GM12873 (cell line): ENCODE results near the gene DCST2.

Experiments used
- TF ChIP-seq, protein P1 (sequence below): IDR thresholded peaks from 2 replicates; pipeline ENCODE4 v1.5.1; 2012; ENCODE audit warnings: low read depth, mild to moderate bottlenecking, moderate library complexity, low read length, control low read depth; ENCODE audit not compliant: insufficient read depth; ENCODE audit errors: missing control alignments

DCST2 gene

DNA sequence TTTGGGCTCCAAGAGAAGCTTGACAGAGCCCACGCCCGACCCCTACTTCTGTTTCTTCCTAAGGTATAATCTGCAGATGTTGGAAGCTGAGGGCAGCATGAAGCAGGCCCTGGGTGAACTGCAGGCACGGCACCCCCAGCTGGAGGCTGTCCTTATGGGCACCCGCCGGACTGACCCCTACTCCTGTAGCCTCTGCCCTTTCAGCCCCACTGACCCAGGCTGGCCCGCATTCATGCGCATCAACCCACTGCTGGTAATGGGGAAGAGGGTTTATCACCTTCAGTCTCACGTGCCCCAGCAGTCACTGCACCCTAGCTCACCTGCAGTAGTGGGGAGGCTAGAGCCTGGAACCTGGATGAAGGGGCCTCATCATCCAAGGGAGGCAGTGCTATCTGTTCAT, 43.3 kb downstream of the DCST2 start:
- TF ChIP-seq, protein P1, sequence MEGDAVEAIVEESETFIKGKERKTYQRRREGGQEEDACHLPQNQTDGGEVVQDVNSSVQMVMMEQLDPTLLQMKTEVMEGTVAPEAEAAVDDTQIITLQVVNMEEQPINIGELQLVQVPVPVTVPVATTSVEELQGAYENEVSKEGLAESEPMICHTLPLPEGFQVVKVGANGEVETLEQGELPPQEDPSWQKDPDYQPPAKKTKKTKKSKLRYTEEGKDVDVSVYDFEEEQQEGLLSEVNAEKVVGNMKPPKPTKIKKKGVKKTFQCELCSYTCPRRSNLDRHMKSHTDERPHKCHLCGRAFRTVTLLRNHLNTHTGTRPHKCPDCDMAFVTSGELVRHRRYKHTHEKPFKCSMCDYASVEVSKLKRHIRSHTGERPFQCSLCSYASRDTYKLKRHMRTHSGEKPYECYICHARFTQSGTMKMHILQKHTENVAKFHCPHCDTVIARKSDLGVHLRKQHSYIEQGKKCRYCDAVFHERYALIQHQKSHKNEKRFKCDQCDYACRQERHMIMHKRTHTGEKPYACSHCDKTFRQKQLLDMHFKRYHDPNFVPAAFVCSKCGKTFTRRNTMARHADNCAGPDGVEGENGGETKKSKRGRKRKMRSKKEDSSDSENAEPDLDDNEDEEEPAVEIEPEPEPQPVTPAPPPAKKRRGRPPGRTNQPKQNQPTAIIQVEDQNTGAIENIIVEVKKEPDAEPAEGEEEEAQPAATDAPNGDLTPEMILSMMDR = no peak

DNA sequence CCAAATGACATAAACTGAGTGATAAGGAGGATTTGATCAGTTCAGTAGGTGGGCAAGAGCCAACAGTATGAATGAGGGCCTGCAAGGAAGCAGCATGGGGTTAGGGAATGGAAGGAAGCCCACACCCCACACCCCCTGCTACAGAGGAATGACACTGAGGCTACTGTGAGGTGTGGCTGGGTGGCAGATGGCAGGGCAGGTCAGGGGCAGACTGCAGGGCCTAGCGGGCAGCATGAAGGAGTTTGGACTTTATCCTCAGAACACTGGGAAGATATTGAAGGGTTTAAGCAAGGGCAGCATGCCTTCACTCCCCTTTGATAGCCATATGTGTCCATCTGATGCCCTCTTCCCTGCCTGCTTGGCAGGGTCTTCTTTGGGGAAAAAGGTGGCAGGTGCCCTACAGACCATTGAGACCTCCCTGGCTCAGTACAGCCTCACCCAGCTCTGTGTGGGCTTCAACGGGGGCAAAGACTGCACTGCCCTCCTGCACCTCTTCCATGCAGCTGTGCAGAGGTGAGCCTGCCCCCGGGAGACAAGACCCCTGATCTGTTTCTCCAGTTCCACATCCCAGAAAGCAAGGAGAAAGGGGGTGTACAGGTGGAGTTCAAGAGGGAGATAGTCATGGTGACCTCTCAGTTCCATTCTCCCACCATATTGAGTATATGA, 44.3 kb downstream of the DCST2 start:
- TF ChIP-seq, protein P1 = no peak

DNA sequence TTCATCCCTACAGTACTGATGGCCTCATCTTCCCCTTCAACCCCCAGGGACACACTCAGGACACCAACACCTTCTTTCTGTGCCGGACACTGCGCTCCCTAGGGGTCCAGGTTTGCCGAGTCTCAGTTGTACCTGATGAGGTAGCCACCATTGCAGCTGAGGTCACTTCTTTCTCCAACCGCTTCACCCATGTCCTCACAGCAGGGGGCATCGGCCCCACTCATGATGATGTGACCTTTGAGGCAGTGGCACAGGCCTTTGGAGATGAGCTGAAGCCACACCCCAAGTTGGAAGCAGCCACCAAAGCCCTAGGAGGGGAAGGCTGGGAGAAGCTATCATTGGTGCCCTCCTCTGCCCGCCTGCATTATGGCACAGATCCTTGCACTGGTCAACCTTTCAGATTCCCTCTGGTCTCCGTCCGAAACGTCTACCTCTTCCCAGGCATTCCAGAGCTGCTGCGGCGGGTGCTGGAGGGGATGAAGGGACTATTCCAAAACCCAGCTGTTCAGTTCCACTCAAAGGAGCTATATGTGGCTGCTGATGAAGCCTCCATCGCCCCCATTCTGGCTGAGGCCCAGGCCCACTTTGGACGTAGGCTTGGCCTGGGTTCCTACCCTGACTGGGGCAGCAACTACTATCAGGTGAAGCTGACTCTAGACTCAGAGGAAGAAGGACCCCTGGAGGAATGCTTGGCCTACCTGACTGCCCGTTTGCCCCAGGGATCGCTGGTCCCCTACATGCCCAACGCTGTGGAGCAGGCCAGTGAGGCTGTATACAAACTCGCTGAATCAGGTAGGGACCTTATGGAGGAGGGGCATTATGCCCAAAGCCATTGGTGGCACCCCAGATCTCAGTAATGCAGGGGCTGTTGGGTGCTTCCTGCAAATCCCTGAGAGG, 45.3 kb downstream of the DCST2 start:
- TF ChIP-seq, protein P1 = peak; percentile 28

DNA sequence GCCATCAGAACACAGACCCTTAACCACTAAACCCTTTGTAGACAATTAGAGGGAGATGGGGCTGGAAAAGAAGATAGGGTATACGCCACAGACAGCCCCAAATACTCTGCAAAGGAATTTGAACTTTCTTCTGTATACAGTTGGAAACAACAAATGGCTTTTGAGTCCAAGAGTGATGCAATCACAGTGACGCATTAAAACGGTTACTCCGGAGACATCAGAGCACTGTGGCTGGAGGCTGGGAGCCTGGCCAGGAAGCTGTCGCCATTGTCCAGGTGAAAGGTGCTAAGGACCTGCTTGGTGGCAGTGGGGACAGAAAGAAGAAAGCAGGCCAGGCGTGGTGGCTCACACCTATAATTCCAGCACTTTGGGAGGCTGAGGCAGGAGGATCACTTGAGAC, 46.3 kb downstream of the DCST2 start:
- TF ChIP-seq, protein P1 = no peak

DNA sequence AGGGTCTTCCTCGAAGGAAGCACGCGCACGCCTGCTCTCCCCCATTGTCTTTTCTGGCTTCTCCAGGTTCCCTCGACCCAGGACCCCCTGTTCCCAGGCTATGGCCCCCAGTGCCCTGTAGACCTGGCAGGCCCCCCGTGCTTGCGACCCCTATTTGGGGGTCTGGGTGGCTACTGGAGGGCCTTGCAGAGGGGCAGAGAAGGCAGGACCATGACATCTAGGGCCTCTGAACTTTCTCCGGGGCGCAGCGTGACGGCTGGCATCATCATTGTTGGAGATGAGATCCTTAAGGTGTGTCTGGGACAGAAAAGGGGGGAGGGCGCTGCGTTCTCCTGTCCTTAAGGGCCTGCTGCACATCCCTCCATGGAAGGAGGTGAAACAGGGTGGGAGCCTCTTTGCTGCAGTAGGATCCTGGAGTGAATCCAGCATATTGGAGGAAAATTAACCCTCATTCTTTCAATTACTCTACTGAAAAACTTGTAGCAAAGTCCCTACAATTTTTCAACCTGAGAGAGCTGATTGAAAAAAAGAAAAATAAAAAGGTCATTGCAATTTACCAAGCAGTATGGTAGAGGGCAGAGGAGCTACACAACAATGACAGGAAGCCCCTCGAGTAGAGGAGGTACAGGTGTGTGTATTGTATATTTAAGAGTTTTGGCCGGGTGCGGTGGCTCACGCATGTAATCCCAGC, 49.7 kb downstream of the DCST2 start:
- TF ChIP-seq, protein P1 = no peak

DNA sequence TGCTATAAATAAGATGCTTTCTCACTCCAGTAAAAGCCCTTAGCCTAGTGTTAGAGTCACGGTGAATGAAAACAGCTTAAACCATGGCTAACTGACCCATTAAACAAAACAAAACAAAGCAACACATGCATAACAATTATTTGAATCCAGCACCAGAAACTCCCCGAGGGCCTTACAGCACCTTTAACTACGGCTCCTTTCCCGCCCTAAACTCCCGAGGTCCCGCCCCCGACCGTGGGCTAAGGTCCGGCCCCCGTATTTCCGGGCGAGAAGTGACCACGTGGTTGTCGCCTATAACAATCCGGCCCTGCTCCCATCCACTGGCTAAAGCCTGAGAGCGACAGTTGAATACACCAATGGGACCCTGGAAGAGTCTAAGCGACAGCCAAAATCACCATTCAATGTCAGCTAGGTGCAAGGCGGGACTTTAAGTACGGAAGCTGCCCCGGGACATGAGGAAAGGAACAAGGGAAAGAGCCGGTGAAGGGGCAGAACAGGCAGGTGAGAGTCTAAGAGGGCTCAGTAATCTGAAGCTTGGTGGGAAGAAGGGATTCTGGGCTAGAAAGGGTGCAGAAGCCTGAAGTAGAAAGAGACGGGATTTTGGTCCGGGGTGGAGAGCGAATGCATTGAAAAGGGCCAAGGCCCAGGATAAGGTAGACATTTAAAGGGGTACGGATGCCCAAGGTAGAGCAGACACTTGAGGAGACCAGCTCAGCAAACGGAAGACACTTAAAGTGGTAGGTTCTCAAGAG, 50.5 kb downstream of the DCST2 start, which contains the start of gene FLAD1:
Gene FLAD1, plus strand, starts transcription at position 448 of the 752 bp plus-strand sequence. CDS start 351 bp downstream, outside the sequence.
- TF ChIP-seq, protein P1 = no peak
